Measurements from ENCODE around the gene MRNIP. TPM values are rescaled to one million over a fixed set of nuclear protein-coding genes. Genes with fewer than 3 reads are reported as not detected.

The MRNIP gene
- total RNA-seq, 5 donors from 2014 or later (not counting 1 experiment from before 2014, with no cell fraction given) = 54.1 to 119 (median 112) TPM

Other genes starting within 250 kb of the MRNIP start
- 1,000 to 10,000 TPM; 1,278 to 2,165 (median 1,301) TPM for gene HNRNPH1, start 235.1 kb downstream of the MRNIP start, total RNA-seq
- under 1 TPM in 3 of 5 donors, not detected in 2; 0.50 to 0.66 (median 0.57) TPM for gene CBY3, start 177.8 kb downstream of the MRNIP start, total RNA-seq
- 100 to 1,000 TPM; 205 to 306 (median 262) TPM for gene CANX, start 159.8 kb downstream of the MRNIP start, total RNA-seq
- 10 to 100 TPM; 31.3 to 56.4 (median 50.6) TPM for gene MAML1, start 126.0 kb downstream of the MRNIP start, total RNA-seq
- gene LTC4S, start 64.8 kb downstream of the MRNIP start, total RNA-seq = 10 to 100 TPM in 1 of 5 donors, 1 to 10 TPM in 4; 3.6 to 12.6 (median 8.1) TPM
- 100 to 1,000 TPM; 119 to 159 (median 132) TPM for gene MGAT4B, start 52.0 kb downstream of the MRNIP start, total RNA-seq
- gene SQSTM1, start 37.9 kb downstream of the MRNIP start, total RNA-seq = 100 to 1,000 TPM; 220 to 327 (median 280) TPM
- 100 to 1,000 TPM in 2 of 5 donors, 10 to 100 TPM in 3; 65.9 to 125 (median 96.2) TPM for gene TBC1D9B, start 49.1 kb upstream of the MRNIP start, total RNA-seq
- gene RNF130, start 212.9 kb upstream of the MRNIP start, total RNA-seq = 10 to 100 TPM; 15.0 to 17.0 (median 16.3) TPM

Data from T-cell (primary cell).